Vagina (tissue), 2 donors: Measurements from ENCODE around the gene LRRN2.

Experiments used
- POLR2A ChIP-seq, 2 donors: fragments of 450-650 bp; IDR thresholded peaks; one replicate each; pipeline ENCODE4 v1.6.1; 2017; ENCODE audit warnings: antibody characterized with exemption in 2 of 2, mild to moderate bottlenecking in 2 of 2, moderate library complexity in 2 of 2
- POLR2AphosphoS5 ChIP-seq, 2 donors: sonication (generic); formaldehyde crosslinking; IDR thresholded peaks; one replicate each; pipeline ENCODE4 v1.9.0; 2017; ENCODE audit warnings: antibody characterized with exemption in 2 of 2, mild to moderate bottlenecking in 2 of 2, low read depth in 1 of 2; ENCODE audit not compliant: insufficient read depth in 1 of 2
- TF ChIP-seq, protein P1 (sequence below), 3 experiments: fragments of 450-650 bp in 2 of 3; fragments of 200-600 bp in 1 of 3; sonication (generic) in 1 of 3; IDR thresholded peaks; one replicate each; pipeline ENCODE4 v1.5.1; 2017 to 2019; ENCODE audit warnings: antibody characterized with exemption in 3 of 3, mild to moderate bottlenecking in 2 of 3, moderate library complexity in 2 of 3

DNA sequence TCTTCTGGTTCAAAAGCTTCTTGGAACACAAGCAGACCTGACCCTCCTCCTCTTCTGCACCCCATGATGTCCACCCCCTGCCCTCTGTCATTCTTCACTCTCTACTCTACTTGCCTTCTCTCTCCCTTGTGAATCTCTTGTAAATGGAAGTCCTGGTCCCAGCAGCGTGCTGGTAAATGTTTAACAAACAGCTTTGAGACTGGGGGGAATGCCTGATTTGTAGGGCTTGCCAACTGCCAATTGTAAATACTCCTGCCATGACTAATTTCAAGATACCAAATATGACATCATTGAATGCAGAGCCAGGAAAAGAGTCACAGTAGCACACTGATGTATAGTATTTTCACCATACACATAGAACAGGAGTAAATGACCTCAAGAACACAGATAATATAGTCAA is 40.9 kb upstream of the LRRN2 start:
- TF ChIP-seq, protein P1, sequence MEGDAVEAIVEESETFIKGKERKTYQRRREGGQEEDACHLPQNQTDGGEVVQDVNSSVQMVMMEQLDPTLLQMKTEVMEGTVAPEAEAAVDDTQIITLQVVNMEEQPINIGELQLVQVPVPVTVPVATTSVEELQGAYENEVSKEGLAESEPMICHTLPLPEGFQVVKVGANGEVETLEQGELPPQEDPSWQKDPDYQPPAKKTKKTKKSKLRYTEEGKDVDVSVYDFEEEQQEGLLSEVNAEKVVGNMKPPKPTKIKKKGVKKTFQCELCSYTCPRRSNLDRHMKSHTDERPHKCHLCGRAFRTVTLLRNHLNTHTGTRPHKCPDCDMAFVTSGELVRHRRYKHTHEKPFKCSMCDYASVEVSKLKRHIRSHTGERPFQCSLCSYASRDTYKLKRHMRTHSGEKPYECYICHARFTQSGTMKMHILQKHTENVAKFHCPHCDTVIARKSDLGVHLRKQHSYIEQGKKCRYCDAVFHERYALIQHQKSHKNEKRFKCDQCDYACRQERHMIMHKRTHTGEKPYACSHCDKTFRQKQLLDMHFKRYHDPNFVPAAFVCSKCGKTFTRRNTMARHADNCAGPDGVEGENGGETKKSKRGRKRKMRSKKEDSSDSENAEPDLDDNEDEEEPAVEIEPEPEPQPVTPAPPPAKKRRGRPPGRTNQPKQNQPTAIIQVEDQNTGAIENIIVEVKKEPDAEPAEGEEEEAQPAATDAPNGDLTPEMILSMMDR (IDR thresholded peaks at IDR 0.05), result no peak
- TF ChIP-seq POLR2AphosphoS5 (IDR thresholded peaks at IDR 0.05; ENCODE audit: insufficient read depth in 1 of 2, low read depth in 1 of 2) (no peak), POLR2A (IDR thresholded peaks at IDR 0.05) (no peak)
